LNCAP (cell line): Measurements from ENCODE around the gene ADK.

Experiments used
- CTCF ChIP-seq: fragments of 450-650 bp; IDR thresholded peaks from 2 replicates; pipeline ENCODE4 v1.5.1; 2017; ENCODE audit warnings: mild to moderate bottlenecking

The ADK gene

GRCh38 chr10:74651565-74651964 lies 500.5 kb downstream of the ADK start:
- TF ChIP-seq CTCF = no peak

GRCh38 chr10:74652664-74653063 lies 501.6 kb downstream of the ADK start:
- no peak for TF ChIP-seq CTCF

- TF ChIP-seq CTCF = no peak
Observed at GRCh38 chr10:74658511-74658910, 507.5 kb downstream of the ADK start.

GRCh38 chr10:74662635-74663034 lies 511.6 kb downstream of the ADK start:
- TF ChIP-seq CTCF = no peak

GRCh38 chr10:74669210-74669609 lies 518.2 kb downstream of the ADK start:
- TF ChIP-seq CTCF = no peak

- no peak for TF ChIP-seq CTCF
Observed at GRCh38 chr10:74671716-74672115, 520.7 kb downstream of the ADK start.

- no peak for TF ChIP-seq CTCF
Observed at GRCh38 chr10:74672430-74673165, 521.6 kb downstream of the ADK start.

- no peak for TF ChIP-seq CTCF
Observed at GRCh38 chr10:74674927-74675326, 523.9 kb downstream of the ADK start.
